ENCODE measurements around the gene UNKL.

DNA sequence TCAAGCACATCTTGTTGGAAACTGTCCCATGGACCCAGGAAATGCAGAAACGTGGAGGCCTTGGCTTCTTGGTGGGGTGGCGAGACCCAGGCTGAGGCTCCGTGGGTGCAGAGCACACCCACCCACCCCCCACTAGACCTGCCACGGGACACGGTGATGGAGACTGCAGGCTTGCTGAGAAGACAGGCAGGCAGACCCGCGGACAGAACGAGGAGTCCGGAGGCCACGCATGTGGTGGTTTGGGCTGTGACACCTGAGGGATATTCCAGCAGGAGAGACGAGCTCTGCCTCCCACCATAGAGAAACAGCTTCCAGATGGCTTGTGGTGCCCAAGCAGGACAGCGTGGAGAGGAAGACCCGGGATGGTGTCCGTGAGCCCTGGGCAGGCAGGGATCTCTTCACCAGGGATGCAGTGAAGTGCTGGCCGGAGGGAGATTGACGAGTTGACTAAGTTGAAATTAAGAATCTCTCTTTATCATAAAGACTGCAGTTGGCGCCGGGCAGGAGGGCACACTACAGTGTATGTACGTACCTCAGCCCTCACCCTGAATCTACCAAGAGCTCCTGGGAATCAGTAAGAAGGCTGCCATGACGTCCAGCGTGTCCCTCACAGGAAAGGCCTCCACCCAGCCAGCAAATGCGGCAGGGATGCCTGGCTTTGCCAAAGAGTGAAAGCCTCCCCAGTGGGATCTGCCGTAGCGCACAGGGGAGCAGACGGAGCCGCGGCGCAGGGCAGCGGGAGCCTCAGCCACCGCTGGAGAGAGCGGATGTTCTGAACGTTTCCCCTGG lies 96.8 kb downstream of the UNKL start:
- TF ChIP-seq, protein P1, sequence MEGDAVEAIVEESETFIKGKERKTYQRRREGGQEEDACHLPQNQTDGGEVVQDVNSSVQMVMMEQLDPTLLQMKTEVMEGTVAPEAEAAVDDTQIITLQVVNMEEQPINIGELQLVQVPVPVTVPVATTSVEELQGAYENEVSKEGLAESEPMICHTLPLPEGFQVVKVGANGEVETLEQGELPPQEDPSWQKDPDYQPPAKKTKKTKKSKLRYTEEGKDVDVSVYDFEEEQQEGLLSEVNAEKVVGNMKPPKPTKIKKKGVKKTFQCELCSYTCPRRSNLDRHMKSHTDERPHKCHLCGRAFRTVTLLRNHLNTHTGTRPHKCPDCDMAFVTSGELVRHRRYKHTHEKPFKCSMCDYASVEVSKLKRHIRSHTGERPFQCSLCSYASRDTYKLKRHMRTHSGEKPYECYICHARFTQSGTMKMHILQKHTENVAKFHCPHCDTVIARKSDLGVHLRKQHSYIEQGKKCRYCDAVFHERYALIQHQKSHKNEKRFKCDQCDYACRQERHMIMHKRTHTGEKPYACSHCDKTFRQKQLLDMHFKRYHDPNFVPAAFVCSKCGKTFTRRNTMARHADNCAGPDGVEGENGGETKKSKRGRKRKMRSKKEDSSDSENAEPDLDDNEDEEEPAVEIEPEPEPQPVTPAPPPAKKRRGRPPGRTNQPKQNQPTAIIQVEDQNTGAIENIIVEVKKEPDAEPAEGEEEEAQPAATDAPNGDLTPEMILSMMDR (IDR thresholded peaks at IDR 0.05) = no peak
- no peak for TF ChIP-seq ZFX (IDR thresholded peaks at IDR 0.05; ENCODE audit: borderline replicate concordance)

Measured in 22Rv1 (cell line).